Peyer's patch (tissue), 4 donors: ENCODE results near the gene TRIM34. TPM values are rescaled to one million over a fixed set of nuclear protein-coding genes. Genes with fewer than 3 reads are reported as not detected.
A peak's percentile ranks its signal among the peaks of the same experiment; 100 is the strongest.

Source experiments
- DNase-seq, 3 donors: peaks; one replicate each; pipeline ENCODE4 v3.0.0-alpha.2; 2017 to 2019
- H3K27ac ChIP-seq, 4 donors: fragments of 200-600 bp; sonication (generic); one replicate each; pipeline ENCODE4 v1.5.1; 2016 to 2019
- H3K27me3 ChIP-seq, 2 donors: fragments of 200-600 bp; sonication (generic); one replicate each; pipeline ENCODE4 v1.5.1; 2019
- H3K36me3 ChIP-seq, 3 donors: fragments of 200-600 bp; sonication (generic); one replicate each; pipeline ENCODE4 v1.5.1; 2016 to 2019
- H3K4me1 ChIP-seq, 4 donors: fragments of 200-600 bp; sonication (generic); one replicate each; pipeline ENCODE4 v1.5.1; 2016 to 2019
- H3K4me3 ChIP-seq, 4 donors: fragments of 200-600 bp; sonication (generic); 1 replicate in 3 of 4; 2 replicates in 1 of 4; pipeline ENCODE4 v1.5.1; 2016 to 2019; ENCODE audit warnings: mild to moderate bottlenecking in 1 of 4
- H3K9me3 ChIP-seq, 4 donors: fragments of 200-600 bp; sonication (generic); one replicate each; pipeline ENCODE4 v1.5.1; 2016 to 2019; ENCODE audit warnings: mild to moderate bottlenecking in 1 of 4
- POLR2A ChIP-seq, 2 donors: fragments of 450-650 bp; IDR thresholded peaks; one replicate each; pipeline ENCODE4 v1.5.1; 2017; ENCODE audit warnings: antibody characterized with exemption in 2 of 2, mild to moderate bottlenecking in 2 of 2, moderate library complexity in 2 of 2
- total RNA-seq, 4 donors: library from RNA; depleted of rRNA; stranded (reverse); fragments of >200 nt; gene quantifications; one replicate each; pipeline ENCODE4 v1.1.0, GENCODE V29; 2016
- TF ChIP-seq, protein P1 (sequence below), 6 experiments: fragments of 450-650 bp in 4 of 6; fragments of 200-600 bp in 2 of 6; sonication (generic) in 1 of 6; IDR thresholded peaks; one replicate each; pipeline ENCODE4 v1.5.1; 2017 to 2019; ENCODE audit warnings: antibody characterized with exemption in 6 of 6, mild to moderate bottlenecking in 3 of 6, moderate library complexity in 1 of 6

The TRIM34 gene
- total RNA-seq, 4 donors from 2014 or later, result 6.7 to 14.9 (median 11.0) TPM

DNA sequence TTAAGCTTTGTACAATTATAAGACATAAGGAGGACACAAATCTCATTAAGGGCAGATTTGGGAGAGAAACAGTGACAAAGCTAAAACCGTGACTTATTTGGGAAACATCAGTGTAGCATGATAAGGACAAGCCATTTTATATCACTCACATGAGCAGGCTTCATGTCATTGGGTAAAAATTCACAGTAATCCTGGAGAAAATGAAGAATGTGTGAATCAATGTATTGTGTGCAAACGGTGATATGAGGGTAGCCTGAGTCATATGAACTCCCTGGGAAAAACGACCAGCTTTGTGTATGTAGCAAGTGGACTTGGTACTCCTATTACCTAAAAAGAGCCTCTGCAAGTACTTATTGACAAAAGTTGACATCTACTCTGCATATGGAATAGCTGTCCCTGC lies 6.0 kb upstream of the TRIM34 start:
- no peak overlapping the region for H3K27ac ChIP-seq
- no peaks in the 10 kb centered on the region for H3K9me3 ChIP-seq
- no peak overlapping the region for H3K4me3 ChIP-seq
- DNase-seq, result no peak
- H3K27me3 ChIP-seq, result no peaks in the 10 kb centered on the region
- peaks cover 0 to 19% (median 0%) of the 10 kb centered on the region in 4 donors for H3K4me1 ChIP-seq
- TF ChIP-seq, protein P1, sequence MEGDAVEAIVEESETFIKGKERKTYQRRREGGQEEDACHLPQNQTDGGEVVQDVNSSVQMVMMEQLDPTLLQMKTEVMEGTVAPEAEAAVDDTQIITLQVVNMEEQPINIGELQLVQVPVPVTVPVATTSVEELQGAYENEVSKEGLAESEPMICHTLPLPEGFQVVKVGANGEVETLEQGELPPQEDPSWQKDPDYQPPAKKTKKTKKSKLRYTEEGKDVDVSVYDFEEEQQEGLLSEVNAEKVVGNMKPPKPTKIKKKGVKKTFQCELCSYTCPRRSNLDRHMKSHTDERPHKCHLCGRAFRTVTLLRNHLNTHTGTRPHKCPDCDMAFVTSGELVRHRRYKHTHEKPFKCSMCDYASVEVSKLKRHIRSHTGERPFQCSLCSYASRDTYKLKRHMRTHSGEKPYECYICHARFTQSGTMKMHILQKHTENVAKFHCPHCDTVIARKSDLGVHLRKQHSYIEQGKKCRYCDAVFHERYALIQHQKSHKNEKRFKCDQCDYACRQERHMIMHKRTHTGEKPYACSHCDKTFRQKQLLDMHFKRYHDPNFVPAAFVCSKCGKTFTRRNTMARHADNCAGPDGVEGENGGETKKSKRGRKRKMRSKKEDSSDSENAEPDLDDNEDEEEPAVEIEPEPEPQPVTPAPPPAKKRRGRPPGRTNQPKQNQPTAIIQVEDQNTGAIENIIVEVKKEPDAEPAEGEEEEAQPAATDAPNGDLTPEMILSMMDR (IDR thresholded peaks at IDR 0.05), result no peak
- no peak for TF ChIP-seq POLR2A (IDR thresholded peaks at IDR 0.05)
- no peaks in the 10 kb centered on the region for H3K36me3 ChIP-seq

- Histone ChIP-seq H3K4me3 (no peak overlapping the region), H3K27me3 (no peaks in the 10 kb centered on the region), H3K9me3 (no peaks in the 10 kb centered on the region), H3K36me3 (no peaks in the 10 kb centered on the region), H3K4me1 (peaks cover 0 to 31% (median 4%) of the 10 kb centered on the region in 4 donors), H3K27ac (peak overlapping the region in 2 of 4 donors; percentile 1 to 41)
- no peak for TF ChIP-seq POLR2A (IDR thresholded peaks at IDR 0.05)
- TF ChIP-seq, protein P1 (IDR thresholded peaks at IDR 0.05), result no peak
- no peak for DNase-seq
Observed at GRCh38 chr11:5620651-5621521, 3.9 kb upstream of the TRIM34 start.

DNA sequence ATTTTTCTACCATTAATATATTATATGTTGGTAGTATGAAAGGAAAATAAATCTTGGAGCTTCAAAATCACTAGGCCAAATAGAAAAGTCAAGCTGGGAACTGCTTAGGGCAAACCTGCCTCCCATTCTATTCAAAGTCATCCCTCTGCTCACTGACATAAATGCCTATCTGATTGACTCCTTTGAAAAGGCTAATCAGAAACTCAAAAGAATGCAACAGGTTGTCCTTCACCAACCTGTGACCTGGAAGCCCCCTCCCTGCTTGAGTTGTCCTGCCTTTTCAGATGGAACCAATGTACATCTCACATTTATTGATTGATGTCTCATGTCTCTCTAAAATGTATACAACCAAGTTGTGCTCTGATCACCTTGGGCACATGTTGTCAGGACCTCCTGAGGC lies 3.2 kb upstream of the TRIM34 start:
- Histone ChIP-seq H3K36me3 (no peaks in the 10 kb centered on the region), H3K9me3 (no peaks in the 10 kb centered on the region), H3K4me3 (no peak overlapping the region), H3K27me3 (no peaks in the 10 kb centered on the region), H3K4me1 (peaks cover 0 to 34% (median 5%) of the 10 kb centered on the region in 4 donors), H3K27ac (no peak overlapping the region)
- TF ChIP-seq, protein P1 (IDR thresholded peaks at IDR 0.05), result no peak
- TF ChIP-seq POLR2A (IDR thresholded peaks at IDR 0.05), result no peak
- no peak for DNase-seq

DNA sequence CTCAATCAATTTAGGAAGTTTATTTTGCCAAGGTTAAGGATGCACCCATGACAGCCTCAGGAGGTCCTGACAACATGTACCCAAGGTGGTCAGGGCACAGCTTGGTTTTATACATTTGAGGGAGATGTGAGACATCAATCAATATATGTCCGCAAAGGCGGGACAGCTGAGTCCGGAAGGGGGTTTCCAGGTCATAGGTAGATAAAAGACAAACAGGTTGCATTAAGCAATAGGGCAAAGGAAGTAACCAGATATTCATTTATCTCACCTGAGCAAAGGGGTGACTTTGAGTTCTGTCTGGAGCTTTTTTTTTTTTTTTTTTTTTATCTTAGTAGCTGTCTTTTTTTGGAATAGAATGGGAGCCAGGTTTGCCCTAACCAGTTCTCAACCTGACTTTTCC lies 2.0 kb upstream of the TRIM34 start:
- Histone ChIP-seq H3K4me3 (no peak overlapping the region), H3K36me3 (no peaks in the 10 kb centered on the region), H3K27ac (no peak overlapping the region), H3K4me1 (peaks cover 0 to 34% (median 5%) of the 10 kb centered on the region in 4 donors), H3K9me3 (no peaks in the 10 kb centered on the region), H3K27me3 (no peaks in the 10 kb centered on the region)
- TF ChIP-seq, protein P1 (IDR thresholded peaks at IDR 0.05), result no peak
- no peak for TF ChIP-seq POLR2A (IDR thresholded peaks at IDR 0.05)
- DNase-seq, result no peak

GRCh38 chr11:5625281-5625680 lies 480 bp downstream of the TRIM34 start:
- Histone ChIP-seq H3K27me3 (no peaks in the 10 kb centered on the region), H3K36me3 (no peaks in the 10 kb centered on the region), H3K9me3 (no peaks in the 10 kb centered on the region), H3K4me1 (peaks cover 0 to 34% (median 5%) of the 10 kb centered on the region in 4 donors), H3K4me3 (peak overlapping the region; percentile 50 to 75 (median 57)), H3K27ac (peak overlapping the region; percentile 69 to 87 (median 78))
- TF ChIP-seq, protein P1 (IDR thresholded peaks at IDR 0.05), result no peak
- TF ChIP-seq POLR2A (IDR thresholded peaks at IDR 0.05), result no peak
- DNase-seq, result no peak
